Measurements from ENCODE around the gene EMC6. TPM values are rescaled to one million over a fixed set of nuclear protein-coding genes. Genes with fewer than 3 reads are reported as not detected.

The EMC6 gene
- 32.9 TPM for total RNA-seq
- long read RNA-seq, transcript EMC6-201 (2 exons, 653 nt), result major isoform, 19 of 36 reads
- long read RNA-seq, transcript EMC6-202 (2 exons, 762 nt), result minor isoform, 9 of 36 reads
- long read RNA-seq, partial matches to known transcripts, result 0 of 36 reads
- long read RNA-seq, other reads (novel, unspliced or antisense), result 8 of 36 reads

DNA sequence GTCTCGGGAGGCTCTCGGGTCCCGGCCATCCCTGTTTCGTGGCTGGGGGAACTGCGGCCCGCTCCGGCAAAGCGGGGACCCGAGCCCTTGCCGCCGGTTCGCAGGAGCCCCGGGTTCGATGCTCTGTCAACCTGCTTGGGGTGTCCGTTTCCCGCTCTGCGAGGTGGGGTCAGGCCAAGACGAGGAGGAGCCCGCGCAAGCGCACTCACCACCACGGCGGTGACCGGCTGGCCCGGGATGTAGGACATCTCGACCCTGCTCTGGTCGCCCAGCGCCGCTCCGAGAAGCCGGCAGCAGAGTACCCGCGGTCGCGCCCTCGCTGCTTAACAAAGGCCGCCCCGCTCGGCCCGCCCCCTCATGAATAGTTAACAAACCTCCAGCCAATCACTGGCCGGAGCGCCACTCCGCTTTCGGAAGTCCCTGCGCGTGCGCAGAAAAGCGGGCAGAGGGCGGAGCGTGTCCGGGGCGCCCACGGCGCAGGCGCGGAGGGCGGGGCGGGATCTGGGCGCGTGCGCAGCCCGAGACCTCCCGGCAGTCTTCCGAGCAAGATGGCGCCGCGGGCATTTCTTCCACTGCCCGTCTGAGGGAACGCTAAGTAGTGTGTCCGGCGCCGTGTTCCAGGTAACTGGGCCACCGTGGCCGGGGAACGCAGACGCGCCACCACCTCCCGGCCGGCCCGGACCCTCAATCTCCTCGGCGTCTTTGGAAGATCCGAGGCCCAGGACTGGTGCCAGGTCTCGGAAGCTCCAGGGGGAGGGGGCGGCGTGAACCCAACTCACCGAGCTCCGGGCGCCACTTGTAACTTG lies at the start of gene EMC6, which contains the start of gene TAX1BP3:
Gene EMC6, plus strand, starts transcription at position 534 of the 806 bp plus-strand sequence. CDS start 335 bp downstream, outside the sequence.
Gene TAX1BP3, minus strand, starts transcription at position 300 of the 806 bp plus-strand sequence. Its CDS starts 52 bp downstream, at position 248.
- TF ChIP-seq, protein P1, sequence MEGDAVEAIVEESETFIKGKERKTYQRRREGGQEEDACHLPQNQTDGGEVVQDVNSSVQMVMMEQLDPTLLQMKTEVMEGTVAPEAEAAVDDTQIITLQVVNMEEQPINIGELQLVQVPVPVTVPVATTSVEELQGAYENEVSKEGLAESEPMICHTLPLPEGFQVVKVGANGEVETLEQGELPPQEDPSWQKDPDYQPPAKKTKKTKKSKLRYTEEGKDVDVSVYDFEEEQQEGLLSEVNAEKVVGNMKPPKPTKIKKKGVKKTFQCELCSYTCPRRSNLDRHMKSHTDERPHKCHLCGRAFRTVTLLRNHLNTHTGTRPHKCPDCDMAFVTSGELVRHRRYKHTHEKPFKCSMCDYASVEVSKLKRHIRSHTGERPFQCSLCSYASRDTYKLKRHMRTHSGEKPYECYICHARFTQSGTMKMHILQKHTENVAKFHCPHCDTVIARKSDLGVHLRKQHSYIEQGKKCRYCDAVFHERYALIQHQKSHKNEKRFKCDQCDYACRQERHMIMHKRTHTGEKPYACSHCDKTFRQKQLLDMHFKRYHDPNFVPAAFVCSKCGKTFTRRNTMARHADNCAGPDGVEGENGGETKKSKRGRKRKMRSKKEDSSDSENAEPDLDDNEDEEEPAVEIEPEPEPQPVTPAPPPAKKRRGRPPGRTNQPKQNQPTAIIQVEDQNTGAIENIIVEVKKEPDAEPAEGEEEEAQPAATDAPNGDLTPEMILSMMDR (IDR thresholded peaks at IDR 0.05), result no peak
- Histone ChIP-seq H3K27ac (peak within 1 kb of the TSS; percentile 96), H3K36me3 (peaks cover 16% of the 10 kb centered on the region), H3K9me3 (no peaks in the 10 kb centered on the region), H3K27me3 (ENCODE audit: low read depth) (no peaks in the 10 kb centered on the region), H3K4me1 (peaks cover 36% of the 10 kb centered on the region), H3K4me3 (peak within 1 kb of the TSS; percentile 93)
- DNase-seq, result peak; percentile 99
- peak; percentile 97 for ATAC-seq
- intact Hi-C loops (cut with DNase I), result no loop called here

DNA sequence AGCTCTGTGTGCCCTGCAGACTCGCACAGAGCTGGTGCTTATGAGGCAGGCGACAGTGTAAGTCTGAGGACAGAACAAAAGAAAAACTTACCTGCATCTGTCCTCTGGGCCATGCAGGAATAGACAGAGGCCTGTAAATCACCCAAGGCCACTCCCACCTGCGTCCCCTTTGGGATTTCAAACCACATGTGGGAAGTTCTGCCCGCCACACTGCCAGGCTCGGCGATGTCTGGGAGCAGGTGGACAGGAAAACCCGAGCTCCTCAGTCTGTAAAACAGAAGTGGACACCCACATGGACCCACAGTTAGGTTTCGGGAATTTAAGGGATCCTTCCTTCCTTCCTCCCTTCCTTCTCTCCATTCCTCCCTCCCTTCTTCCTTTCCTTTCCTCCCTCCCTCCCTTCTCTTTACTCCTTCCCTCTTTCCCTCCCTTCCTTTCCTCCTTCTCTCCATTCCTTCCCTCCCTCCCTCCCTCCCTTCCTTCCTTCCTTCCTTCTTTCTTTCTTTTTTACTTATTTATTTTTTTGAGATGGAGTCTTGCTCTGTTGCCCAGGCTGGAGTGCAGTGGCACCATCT lies 47.4 kb upstream of the EMC6 start:
- TF ChIP-seq, protein P1 (IDR thresholded peaks at IDR 0.05), result no peak
- intact Hi-C loops (cut with DNase I), result no loop called here
- no peaks in the 10 kb centered on the region for H3K9me3 ChIP-seq
- H3K4me3 ChIP-seq, result no peak overlapping the region
- no peak overlapping the region for H3K27ac ChIP-seq
- no peak for DNase-seq
- no peaks in the 10 kb centered on the region for H3K4me1 ChIP-seq
- H3K27me3 ChIP-seq (ENCODE audit: low read depth), result no peaks in the 10 kb centered on the region
- H3K36me3 ChIP-seq, result peaks cover 96% of the 10 kb centered on the region
- ATAC-seq, result no peak

DNA sequence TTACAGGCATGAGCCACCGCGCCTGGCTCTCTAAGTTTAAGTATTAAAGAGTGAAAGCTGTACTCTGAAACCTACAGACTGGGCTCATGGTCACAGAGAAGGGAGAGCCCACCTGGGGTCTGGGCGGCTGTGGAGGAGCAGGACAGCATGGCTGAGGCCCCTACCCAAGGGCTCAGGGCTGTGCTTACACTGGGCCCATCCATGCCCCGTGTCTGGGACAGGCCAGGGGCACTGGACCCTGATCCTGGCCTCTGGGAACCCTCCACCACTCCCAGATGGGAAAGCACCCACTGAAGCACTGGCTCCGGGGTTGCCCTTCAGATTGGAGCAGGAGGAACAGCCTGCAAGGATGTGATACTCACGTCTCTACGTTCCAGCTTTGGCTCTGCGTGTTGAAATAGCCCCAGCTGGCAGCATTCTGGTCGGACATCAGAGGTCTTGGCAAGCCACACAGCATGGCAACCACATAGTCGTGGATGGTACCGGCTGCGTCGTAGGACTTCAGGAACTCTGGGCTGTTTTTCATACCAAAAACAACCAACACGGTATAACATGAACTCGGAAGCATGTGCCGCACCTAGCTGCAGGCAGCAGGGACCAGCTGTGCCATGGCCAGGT lies 45.5 kb upstream of the EMC6 start:
- TF ChIP-seq, protein P1 (IDR thresholded peaks at IDR 0.05), result no peak
- DNase-seq (no peak), ATAC-seq (no peak)
- Histone ChIP-seq H3K4me1 (no peaks in the 10 kb centered on the region), H3K27ac (no peak overlapping the region), H3K4me3 (no peak overlapping the region), H3K27me3 (ENCODE audit: low read depth) (no peaks in the 10 kb centered on the region), H3K36me3 (peaks cover 90% of the 10 kb centered on the region), H3K9me3 (no peaks in the 10 kb centered on the region)
- intact Hi-C loops (cut with DNase I), result no loop called here

DNA sequence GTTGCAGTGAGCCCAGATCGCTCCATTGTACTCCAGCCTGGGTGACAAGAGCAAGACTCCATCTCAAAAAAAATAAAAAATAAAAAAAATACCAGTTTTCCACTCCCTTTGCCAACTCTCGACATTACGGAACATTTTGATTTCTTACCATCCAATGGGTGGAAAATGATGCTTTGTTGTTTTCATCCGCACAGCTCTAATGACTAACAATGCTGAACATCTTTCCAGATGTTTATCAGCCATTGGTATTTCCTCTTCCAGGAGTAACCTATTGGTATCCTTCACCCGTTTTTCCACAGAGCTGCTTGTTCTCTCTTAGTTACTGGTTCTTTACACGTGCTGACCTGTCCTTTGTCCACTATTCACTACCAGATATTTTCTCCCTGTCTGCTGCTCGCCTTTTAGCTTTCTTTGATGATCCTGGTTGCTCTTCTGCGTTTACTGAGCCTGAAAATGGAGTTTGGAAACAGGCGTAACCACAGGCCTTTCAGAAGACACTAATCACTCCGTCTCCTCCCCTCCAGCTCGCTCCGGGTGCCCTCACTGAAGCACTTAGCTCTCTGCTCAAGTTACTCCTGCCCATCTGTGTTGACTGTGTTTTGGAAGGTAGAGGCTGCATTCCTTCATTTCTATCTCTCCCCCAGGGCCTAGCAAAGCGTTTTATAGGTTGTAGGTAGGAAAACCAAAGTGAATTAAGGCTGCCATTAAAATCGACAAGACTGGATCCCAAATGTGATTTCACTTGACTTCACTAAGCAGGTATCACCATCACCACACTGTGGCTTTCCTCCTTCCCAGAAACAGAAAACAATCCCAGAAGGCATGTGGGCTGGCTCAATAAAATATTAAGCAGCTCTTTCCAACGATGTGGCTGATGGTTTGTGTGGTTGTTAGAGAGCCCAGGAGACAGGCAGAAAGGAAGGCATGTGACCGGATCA lies 41.5 kb upstream of the EMC6 start:
- Histone ChIP-seq H3K4me1 (no peaks in the 10 kb centered on the region), H3K9me3 (no peaks in the 10 kb centered on the region), H3K4me3 (no peak overlapping the region), H3K36me3 (peaks cover 76% of the 10 kb centered on the region), H3K27me3 (ENCODE audit: low read depth) (no peaks in the 10 kb centered on the region), H3K27ac (no peak overlapping the region)
- DNase-seq, result no peak
- intact Hi-C loops (cut with DNase I), result no loop called here
- TF ChIP-seq, protein P1 (IDR thresholded peaks at IDR 0.05), result no peak
- no peak for ATAC-seq

All from lower lobe of right lung (tissue), 2 donors.